Liver (tissue), 3 donors: Measurements from ENCODE around the gene CASD1.

ENCODE experiments used
- CTCF ChIP-seq: fragments of 150-350 bp; IDR thresholded peaks from 2 replicates; pipeline ENCODE4 v1.5.1; 2017; ENCODE audit warnings: improper control_type of control experiment, low read depth, low read length; ENCODE audit not compliant: missing input control
- JUND ChIP-seq, 2 donors: IDR thresholded peaks; 2 replicates each; pipeline ENCODE4 v1.6.1; 2016; ENCODE audit warnings: antibody characterized with exemption in 2 of 2
- TAF1 ChIP-seq: conservative IDR thresholded peaks from 2 replicates; pipeline ENCODE4 v1.6.1; 2016; ENCODE audit warnings: antibody characterized with exemption, mild to moderate bottlenecking
- TF ChIP-seq, protein P1 (sequence below): IDR thresholded peaks from 2 replicates; pipeline ENCODE4 v1.6.1; 2016; ENCODE audit warnings: antibody characterized with exemption
- donor health status: healthy.
- donor health status: healthy.

DNA sequence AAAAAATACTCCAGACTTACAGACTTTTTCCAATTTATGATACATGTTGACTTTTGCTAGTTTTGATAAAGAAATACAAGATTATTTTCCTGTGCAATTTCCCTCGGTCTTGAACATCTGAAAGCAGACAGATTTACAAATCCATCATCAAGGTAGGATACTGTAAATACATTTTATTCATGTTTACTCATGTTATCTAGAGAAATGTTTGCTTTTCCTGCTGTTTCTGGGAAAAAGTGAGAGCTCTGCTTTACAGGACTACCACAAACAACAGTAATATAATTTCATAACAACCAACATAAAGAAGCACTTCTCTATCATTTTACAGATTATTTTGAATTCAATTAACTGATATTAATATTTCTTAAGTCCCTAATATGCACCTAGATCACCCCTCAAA, 31.7 kb upstream of the CASD1 start:
- TF ChIP-seq CTCF (no peak), TAF1 (no peak), JUND (IDR thresholded peaks at IDR 0.05) (no peak)
- TF ChIP-seq, protein P1, sequence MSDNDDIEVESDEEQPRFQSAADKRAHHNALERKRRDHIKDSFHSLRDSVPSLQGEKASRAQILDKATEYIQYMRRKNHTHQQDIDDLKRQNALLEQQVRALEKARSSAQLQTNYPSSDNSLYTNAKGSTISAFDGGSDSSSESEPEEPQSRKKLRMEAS: no peak
